HT-29 (cell line): ENCODE measurements around the gene SNX4. TPM values are rescaled to one million over a fixed set of nuclear protein-coding genes. Genes with fewer than 3 reads are reported as not detected.
A peak's percentile ranks its signal among the peaks of the same experiment; 100 is the strongest.
"Not testable (repeated sequence)": the region's sequence is repeated elsewhere in the genome, so short reads cannot be mapped to it uniquely, and the experiment has no call there.

Experiments used
- DNase-seq: peaks from one replicate; pipeline ENCODE4 v3.0.0-alpha.2; 2015; ENCODE audit warnings: low spot score
- total RNA-seq: library from RNA; depleted of rRNA; stranded (reverse); fragments of >200 nt; shearing (Covaris generic); gene quantifications from 2 replicates; pipeline ENCODE4 v1.2.3, GENCODE V29; 2014; rRNA removed

SNX4 gene
- total RNA-seq: 20.0 and 33.3 TPM in 2 replicates

DNA sequence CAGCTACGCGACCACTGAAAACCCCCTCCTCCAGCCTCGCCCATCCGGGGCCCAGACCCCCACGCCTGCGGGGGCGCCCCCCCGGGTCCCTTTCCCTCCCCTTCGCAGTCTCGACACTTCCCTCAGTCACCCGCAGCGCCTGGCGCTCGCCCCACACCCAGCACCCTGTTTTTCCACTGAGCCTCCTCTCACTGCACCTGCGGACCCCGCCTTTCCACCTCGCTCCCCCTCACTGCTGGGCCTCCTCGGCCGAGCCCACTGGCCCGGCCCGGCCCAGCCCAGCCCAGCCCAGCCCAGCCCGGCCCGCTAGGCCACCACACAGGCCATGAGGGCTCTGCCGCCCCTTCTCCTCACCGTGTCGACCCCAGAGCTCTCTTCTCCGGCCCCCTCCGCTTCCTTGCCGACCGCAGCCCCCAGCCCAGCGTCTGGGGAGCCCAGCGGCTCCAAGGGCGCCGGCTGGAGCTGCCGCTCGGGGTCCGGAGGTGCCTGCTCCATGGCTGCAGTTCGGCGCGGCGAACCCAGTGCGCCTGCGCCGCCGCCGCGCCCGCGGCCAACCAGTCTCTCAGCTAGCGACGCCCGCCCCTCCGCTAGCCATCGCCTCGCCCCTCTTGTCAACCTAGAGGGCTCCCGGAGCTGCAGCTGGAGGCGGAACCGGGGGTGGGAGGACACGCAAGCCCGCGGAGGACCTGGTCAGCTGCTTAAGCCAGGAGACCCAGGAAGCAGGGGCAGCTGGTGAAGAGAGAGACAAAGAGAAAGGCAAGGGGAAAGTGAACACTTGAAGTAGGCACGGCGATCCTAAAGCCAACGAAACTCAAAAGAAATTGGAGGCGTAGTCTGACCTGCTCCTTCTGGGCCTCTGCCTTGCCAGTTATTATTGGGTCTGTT is at the start of gene SNX4:
TSS of gene SNX4 (minus strand) at position 525 of the 885 bp plus-strand sequence. CDS start at position 495, 30 bp downstream.
- peak; percentile 97 for DNase-seq

DNA sequence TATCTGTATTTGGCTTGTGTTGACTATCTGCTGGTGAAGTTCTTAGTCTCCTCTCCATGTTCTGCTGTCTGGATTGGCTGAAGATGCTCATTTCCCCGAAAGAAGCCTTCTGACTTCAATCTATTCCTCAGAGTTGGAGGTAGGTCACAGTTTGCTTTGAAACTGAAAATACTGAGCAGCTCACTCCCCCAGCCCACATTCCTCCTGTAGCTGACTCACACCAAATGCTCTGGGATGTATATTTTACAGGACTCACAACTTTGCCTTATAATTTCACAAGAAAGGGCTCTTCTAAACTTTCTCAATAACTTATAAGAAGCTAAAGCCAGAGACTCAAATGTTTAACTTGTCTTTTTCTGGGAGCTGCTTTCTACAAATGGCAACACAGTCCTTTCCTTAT is 36.3 kb upstream of the SNX4 start:
- DNase-seq: no peak

- DNase-seq: no peak
Observed at GRCh38 chr3:125552401-125552800, 32.4 kb upstream of the SNX4 start.

DNA sequence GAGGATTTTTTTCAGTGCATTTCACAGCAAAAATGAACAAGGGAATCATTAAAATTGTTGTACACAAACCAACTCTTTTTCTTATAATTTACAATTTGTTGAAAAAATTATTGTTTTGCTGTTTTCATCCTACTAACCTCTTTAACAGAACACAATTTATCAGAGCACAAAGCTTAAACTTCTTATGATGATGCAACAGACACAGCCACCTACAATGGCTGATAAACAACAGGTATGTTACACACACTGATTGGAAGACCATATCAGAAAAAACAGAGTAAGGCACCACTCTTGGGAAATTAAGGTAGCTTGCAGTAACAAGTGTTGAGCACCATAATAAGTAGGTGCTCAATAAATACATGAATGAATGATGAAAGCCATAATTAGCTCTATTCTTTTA is 8.9 kb upstream of the SNX4 start:
- DNase-seq: no peak

GRCh38 chr3:125525153-125525552 is 5.2 kb upstream of the SNX4 start:
- DNase-seq: no peak

GRCh38 chr3:125520563-125520919 is 539 bp upstream of the SNX4 start:
- DNase-seq: not testable (repeated sequence)

GRCh38 chr3:125515421-125515820 is 4.6 kb downstream of the SNX4 start:
- DNase-seq: no peak

GRCh38 chr3:125513490-125514115 is 6.4 kb downstream of the SNX4 start:
- no peak for DNase-seq

DNA sequence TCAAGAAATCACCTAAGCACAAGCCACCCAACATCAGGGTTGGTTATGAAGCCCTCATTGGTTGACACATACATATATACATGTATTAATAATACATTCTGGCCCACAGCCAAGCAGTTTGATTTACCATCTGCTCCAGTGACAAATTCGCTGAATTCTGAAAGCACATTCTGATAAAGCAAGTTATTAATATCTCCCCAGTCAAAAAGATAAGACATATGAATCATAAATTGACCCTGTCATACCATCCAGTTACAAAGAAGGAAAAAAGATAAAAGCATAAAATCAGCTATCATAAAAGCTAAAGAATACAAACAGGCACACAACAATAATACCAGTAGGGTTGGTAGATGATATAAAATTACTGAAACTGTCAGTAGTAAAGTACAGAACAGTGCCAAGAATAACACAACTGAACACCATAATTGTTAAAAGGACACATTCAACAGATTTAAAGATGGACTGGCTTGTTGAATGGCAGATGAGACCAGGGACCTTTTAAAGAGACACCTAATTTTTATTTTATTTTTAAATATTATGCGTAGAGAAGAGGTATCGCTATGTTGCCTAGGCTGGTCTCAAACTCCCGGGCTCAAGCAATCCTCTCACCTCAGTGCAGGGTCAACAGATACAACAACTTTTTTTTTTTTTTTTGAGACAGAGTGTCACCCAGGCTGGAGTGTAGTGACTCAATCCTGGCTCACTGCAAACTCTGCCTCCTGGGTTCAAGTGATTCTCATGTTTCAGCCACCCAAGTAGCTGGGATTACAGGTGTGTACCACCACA is 7.7 kb downstream of the SNX4 start:
- peak; percentile 32 for DNase-seq

- no peak for DNase-seq
Observed at GRCh38 chr3:125511420-125512118, 8.4 kb downstream of the SNX4 start.

GRCh38 chr3:125507128-125507527 is 12.9 kb downstream of the SNX4 start:
- no peak for DNase-seq

DNA sequence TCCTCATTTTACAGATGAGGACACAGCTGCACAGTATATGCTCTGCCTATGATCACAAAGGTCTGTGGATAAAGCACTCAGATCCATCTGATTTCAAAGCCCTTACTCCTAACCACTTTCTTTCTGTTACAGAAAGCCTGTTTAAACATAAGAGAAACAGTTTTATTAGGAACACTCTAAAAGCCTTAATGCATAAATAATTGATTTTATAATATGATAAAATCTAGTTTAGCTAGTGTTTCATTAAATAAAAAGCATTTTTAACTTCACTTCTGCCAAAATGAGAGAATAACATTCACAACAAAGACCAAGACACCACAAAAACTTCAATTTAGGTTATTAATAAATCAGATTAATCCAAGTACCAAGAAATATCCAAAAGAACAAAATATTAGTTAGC is 21.4 kb downstream of the SNX4 start:
- no peak for DNase-seq

DNA sequence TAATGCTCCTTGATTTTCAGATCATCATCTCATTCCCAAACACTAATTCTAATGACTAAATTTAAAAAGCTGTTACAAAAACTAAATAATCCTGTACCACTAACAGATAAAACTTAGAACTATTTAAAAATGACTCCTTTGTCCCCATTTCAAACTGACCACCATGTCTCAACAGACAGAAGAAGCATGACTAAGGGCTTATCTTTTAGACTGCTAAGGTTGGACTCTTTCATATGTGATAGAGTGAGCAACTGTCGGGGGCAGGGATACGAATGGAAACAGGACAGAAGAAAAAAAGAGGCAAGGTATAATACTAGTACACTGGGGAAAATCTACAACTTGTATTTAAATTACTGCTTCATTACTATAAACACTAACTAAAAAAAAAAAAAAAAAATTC is 23.3 kb downstream of the SNX4 start:
- no peak for DNase-seq

DNA sequence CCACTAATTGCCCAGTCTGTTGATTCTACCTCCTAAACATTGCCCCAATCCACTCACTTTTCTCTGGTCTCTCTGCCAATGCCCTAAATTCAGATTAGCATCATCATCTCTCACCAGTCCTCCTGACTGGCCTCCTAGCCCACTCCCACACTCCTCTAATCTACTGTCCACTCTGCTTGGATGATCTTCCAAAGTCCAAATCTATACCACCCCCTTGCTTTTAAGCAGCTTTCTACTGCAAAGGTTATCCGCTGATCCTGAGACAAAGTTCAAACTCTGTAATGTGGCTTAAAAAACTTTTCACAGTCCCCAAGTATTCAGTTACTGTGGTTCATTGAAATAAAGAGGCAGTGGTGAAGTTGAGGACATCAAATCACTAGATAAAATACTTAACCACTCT is 37.6 kb downstream of the SNX4 start:
- no peak for DNase-seq

- DNase-seq: no peak
Observed at GRCh38 chr3:125481786-125482185, 38.2 kb downstream of the SNX4 start.

DNA sequence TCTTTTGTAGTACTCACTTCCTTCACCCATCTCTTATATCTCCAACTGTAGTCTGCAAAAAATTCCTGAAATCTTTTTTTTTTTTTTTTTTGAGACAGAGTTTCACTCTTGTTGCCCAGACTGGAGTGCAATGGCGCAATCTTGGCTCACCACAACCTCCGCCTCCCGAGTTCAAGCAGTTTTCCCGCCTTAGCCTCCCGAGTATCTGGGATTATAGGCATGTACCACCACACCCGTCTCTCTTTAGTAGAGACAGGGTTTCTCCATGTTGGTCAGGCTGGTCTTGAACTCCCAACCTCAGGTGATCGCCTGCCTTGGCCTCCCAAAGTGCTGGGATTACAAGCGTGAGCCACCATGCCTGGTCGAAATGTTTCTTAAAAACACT is 38.6 kb downstream of the SNX4 start:
- DNase-seq: not testable (repeated sequence)

GRCh38 chr3:125480656-125481374 is 39.2 kb downstream of the SNX4 start:
- no peak for DNase-seq

DNA sequence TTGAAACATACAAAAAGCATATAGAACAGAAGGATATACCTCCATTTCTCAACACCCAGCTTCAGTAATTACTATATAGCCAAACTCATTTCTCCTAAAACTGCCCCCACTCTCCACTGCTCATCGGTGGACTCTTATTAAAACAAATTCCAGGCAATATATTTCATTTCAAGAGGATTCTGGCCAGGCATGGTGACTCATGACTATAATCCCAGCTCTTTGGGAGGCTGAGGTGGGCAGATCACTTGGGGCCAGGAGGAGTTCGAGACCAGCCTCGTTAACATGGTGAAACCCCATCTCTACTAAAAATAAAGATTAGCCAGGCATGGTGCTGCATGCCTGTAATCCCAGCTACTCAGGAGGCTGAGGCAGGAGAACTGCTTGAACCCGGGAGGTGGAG is 40.9 kb downstream of the SNX4 start:
- DNase-seq: no peak

- no peak for DNase-seq
Observed at GRCh38 chr3:125478326-125478725, 41.7 kb downstream of the SNX4 start.

DNA sequence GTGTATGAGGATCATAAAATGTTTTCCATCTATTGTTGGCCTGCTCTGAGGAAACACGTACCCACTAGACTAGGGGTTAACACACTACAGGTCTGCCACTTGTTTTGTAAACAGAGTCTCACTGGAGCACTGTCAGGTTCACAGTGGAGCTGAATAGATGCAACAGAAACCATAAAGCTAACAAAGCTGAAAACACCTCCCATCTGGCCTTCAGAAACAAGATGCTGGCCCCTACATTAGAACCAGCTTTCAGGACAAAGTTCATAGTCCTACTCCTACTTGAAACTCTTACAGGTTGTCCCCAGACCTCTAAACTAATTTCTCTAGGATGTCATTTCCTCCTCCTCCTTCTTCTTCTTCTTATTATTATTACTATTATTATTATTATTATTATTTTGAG is 42.3 kb downstream of the SNX4 start:
- no peak for DNase-seq

GRCh38 chr3:125470671-125471070 is 49.3 kb downstream of the SNX4 start:
- no peak for DNase-seq
